GM12874 (cell line): Measurements from ENCODE around the gene CALR3.

ENCODE experiments used
- CTCF ChIP-seq: IDR thresholded peaks from 2 replicates; pipeline ENCODE4 v1.5.1; 2011; ENCODE audit warnings: low read depth, mild to moderate bottlenecking, control low read depth, low read length, moderate library complexity; ENCODE audit not compliant: insufficient read depth

CALR3 gene

DNA sequence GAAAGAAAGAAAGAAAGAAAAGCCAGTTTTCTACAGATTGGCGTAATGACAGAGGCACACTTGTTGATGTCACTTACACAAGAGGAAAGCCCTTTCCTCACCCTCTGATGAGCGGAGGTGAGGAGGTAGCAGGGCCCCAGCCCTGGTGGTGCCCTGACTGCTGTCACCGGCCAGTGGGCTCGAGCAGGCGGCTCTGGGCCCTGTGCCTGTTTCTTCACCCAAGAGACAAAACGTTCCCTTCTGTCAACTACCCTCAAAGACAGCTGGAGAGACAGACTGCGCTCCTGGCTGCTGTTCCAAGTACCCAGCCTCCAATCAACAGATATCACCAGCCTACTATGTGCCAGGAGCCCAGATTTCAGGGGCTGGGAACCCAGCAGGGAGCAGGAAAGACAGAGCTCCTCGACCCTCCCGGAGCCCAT, 34.3 kb downstream of the CALR3 start:
- no peak for TF ChIP-seq CTCF

GRCh38 chr19:16460454-16460853, 35.5 kb downstream of the CALR3 start:
- no peak for TF ChIP-seq CTCF

GRCh38 chr19:16459680-16460079, 36.3 kb downstream of the CALR3 start:
- no peak for TF ChIP-seq CTCF

GRCh38 chr19:16458391-16459341, 37.3 kb downstream of the CALR3 start:
- no peak for TF ChIP-seq CTCF

DNA sequence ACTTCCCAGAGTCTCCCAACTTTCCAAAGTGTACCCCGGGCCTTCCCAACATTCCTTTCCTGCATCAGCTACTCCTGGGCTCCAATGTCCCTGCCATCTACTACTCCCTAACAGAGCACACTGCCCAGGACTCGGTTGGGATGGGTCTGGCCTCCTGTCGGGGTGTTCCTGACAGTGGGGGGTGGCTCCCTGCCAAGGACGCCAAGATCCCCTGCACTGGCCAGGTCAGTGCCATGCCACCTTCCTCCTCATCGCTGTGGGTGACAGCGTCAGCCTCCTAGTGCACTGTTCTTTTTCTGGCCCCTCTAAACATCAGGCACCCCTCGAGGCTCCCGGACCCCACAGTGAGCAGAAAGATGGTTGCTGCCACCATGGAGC, 38.0 kb downstream of the CALR3 start:
- TF ChIP-seq CTCF, result no peak

DNA sequence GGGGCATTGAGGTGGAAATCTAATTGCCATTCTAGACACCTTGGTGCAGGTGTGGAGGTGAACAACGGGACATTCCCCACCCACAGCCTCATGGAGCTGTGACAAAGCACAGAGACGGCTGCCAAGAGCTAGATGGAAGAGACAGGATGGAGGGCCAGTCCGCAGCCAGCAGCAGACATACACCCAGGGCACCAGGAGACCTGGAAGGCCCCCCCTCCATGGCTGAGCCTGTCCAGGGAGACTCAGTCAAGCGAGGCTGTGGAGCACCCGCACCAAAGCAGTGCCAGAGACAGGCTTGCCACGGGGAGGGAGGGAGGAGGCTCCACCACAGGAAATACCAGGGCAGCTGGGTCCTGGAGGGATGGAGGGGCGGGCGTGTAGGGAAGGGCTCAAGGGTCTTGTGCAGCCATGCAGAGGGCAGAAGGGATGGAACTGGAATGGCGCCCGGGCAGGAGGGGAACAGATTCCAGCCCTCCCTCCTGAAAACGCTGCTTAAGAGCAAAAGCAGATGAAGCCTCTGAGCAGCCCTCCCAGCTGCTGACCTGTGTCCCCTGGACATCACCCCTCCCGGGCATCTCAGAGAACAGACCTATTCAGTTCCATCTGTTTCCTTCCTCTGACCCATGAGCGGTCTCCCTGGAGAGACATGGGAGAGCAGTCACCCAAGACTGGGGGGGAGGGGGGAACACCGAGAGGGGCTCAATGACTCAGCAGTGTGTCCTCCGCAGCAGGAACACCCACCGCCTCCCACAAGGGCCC, 38.6 kb downstream of the CALR3 start:
- TF ChIP-seq CTCF, result no peak

DNA sequence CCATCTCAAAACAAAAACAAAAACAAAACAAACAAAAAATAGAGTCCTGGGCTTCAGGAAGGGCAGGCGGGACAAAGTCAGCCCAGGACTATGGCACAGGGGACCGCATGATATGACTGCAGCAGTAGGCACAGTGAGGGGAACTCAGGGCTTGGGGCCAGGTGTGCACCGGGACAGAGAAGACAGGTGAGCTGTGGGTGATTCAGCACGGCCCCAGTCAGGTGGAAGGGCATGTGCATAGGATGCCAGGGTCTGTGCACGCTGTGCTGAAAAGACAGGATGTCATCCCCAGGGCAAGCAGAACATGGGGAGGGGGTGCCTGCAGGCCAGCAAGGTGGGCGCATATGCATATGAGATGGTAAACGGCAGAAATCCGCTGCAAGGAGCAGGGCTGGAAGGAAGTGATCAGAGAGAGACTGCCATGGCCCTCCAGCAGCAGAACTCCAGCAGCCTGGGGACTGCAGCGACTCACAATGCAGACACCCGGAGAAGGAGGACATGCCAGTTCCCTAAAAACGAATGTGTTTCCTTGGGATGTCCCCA, 39.2 kb downstream of the CALR3 start:
- TF ChIP-seq CTCF, result no peak
